H1 (cell line): ENCODE data around the gene MRPL36. TPM values are rescaled to one million over a fixed set of nuclear protein-coding genes. Genes with fewer than 3 reads are reported as not detected.

Experiments used
- CTCF ChIA-PET: fragments of 300-600 bp; sonication (Branson Sonifier 250); formaldehyde crosslinking; loops from one replicate; lab custom pipeline; 2021; ENCODE audit not compliant: partially characterized antibody; lab: Charles Lee
- POLR2A ChIA-PET: fragments of 300-600 bp; sonication (Branson Sonifier 250); formaldehyde crosslinking; loops from one replicate; lab custom pipeline; 2021; ENCODE audit warnings: inconsistent platforms; ENCODE audit not compliant: partially characterized antibody; lab: Charles Lee
- DNase-seq, 2 experiments: peaks; one replicate each; pipeline versions ENCODE4 v3.0.0 to v3.0.0-alpha.2; 2010 to 2022; ENCODE audit warnings: low spot score in 2 of 2, low read depth in 1 of 2, mixed read lengths in 1 of 2
- FAIRE-seq: peaks from 2 replicates; lab custom pipeline; 2011; peaks lifted over from hg19 to GRCh38; lab: Jason Lieb, UNC
- H2AFZ ChIP-seq: 2 replicates; pipeline ENCODE4 v1.8.1; 2012; ENCODE audit warnings: low read length, inconsistent platforms
- H2AK5ac ChIP-seq: 2 replicates; pipeline ENCODE4 v1.6.1; 2013; ENCODE audit warnings: low read depth, low read length
- H2BK120ac ChIP-seq: replicated peaks from 2 replicates; pipeline ENCODE3; 2013; ENCODE audit warnings: low read depth, low read length, inconsistent platforms
- H2BK12ac ChIP-seq: 2 replicates; pipeline ENCODE4 v1.6.1; 2013; ENCODE audit warnings: low read depth, low read length
- H2BK15ac ChIP-seq: 2 replicates; pipeline ENCODE4 v1.6.1; 2013; ENCODE audit warnings: low read length
- H2BK20ac ChIP-seq: 2 replicates; pipeline ENCODE4 v1.6.1; 2013; ENCODE audit warnings: low read length
- H2BK5ac ChIP-seq: 2 replicates; pipeline ENCODE4 v1.6.1; 2013; ENCODE audit warnings: low read depth, low read length
- H3K14ac ChIP-seq: 2 replicates; pipeline ENCODE4 v1.6.1; 2013; ENCODE audit warnings: inconsistent platforms; ENCODE audit not compliant: insufficient read length
- H3K18ac ChIP-seq: 2 replicates; pipeline ENCODE4 v1.6.1; 2013; ENCODE audit warnings: low read length; ENCODE audit errors: extremely low read depth
- H3K23ac ChIP-seq: 2 replicates; pipeline ENCODE4 v1.6.1; 2013; ENCODE audit warnings: inconsistent platforms; ENCODE audit not compliant: insufficient read length
- H3K23me2 ChIP-seq: 2 replicates; pipeline ENCODE4 v1.6.1; 2013; ENCODE audit warnings: low read depth, low read length
- H3K27ac ChIP-seq: 2 replicates; pipeline ENCODE4 v1.6.1; 2011; ENCODE audit warnings: low read depth, low read length, inconsistent platforms
- H3K27me3 ChIP-seq, 4 experiments: replicated peaks in 1 of 4; 1 replicate in 1 of 4; 2 replicates in 3 of 4; pipeline versions ENCODE4 v1.6.1 to v1.8.1; 2011 to 2013; ENCODE audit warnings: low read length in 3 of 4, mild to moderate bottlenecking in 3 of 4, inconsistent platforms in 2 of 4, mixed read lengths in 2 of 4, moderate library complexity in 1 of 4; ENCODE audit not compliant: control insufficient read depth in 3 of 4, insufficient read depth in 3 of 4; ENCODE audit errors: extremely low read depth in 1 of 4
- H3K36me3 ChIP-seq, 4 experiments: 2 replicates each; pipeline versions ENCODE4 v1.6.1 to v1.8.1; 2011 to 2013; ENCODE audit warnings: mild to moderate bottlenecking in 4 of 4, low read length in 3 of 4, moderate library complexity in 2 of 4, control low read depth in 1 of 4, inconsistent platforms in 1 of 4; ENCODE audit not compliant: insufficient read depth in 4 of 4, control insufficient read depth in 2 of 4
- H3K4ac ChIP-seq: replicated peaks from 2 replicates; pipeline ENCODE3; 2013; ENCODE audit warnings: low read length, low read depth, mixed read lengths, inconsistent platforms; ENCODE audit not compliant: insufficient read length
- H3K4me1 ChIP-seq, 4 experiments: replicated peaks in 1 of 4; 1 replicate in 1 of 4; 2 replicates in 3 of 4; pipeline versions ENCODE4 v1.6.1 to v1.8.1; 2011 to 2013; ENCODE audit warnings: low read length in 3 of 4, inconsistent platforms in 2 of 4, mixed read lengths in 1 of 4; ENCODE audit not compliant: insufficient read depth in 4 of 4, control insufficient read depth in 3 of 4
- H3K4me2 ChIP-seq, 2 experiments: 2 replicates each; pipeline versions ENCODE4 v1.6.1 to v1.8.1; 2011 to 2013; ENCODE audit warnings: low read depth in 2 of 2, low read length in 2 of 2, control low read depth in 1 of 2, inconsistent platforms in 1 of 2, mild to moderate bottlenecking in 1 of 2; ENCODE audit not compliant: insufficient read depth in 1 of 2
- H3K4me3 ChIP-seq, 4 experiments: fragments of 200-600, 300-600 bp in 1 of 4; sonication (generic), shearing (Covaris generic), sonication (Bioruptor Twin) in 1 of 4; 2 replicates each; pipeline versions ENCODE4 v1.5.1 to v1.8.1; 2011 to 2016; ENCODE audit warnings: low read length in 4 of 4, low read depth in 3 of 4, control low read depth in 2 of 4, inconsistent platforms in 2 of 4, mild to moderate bottlenecking in 2 of 4, mixed read lengths in 1 of 4, moderate library complexity in 1 of 4; ENCODE audit not compliant: insufficient read depth in 2 of 4; ENCODE audit errors: extremely low read depth in 1 of 4
- H3K56ac ChIP-seq: replicated peaks from 2 replicates; pipeline ENCODE3; 2013; ENCODE audit warnings: low read depth, mild to moderate bottlenecking, mixed read lengths, low read length, inconsistent platforms; ENCODE audit not compliant: insufficient read length
- H3K79me1 ChIP-seq: 2 replicates; pipeline ENCODE4 v1.6.1; 2013; ENCODE audit warnings: low read depth, low read length, control low read depth
- H3K79me2 ChIP-seq, 2 experiments: 2 replicates each; pipeline versions ENCODE4 v1.6.1 to v1.8.1; 2012 to 2013; ENCODE audit warnings: low read length in 2 of 2, mild to moderate bottlenecking in 2 of 2, inconsistent platforms in 1 of 2; ENCODE audit not compliant: insufficient read depth in 2 of 2, control insufficient read depth in 1 of 2
- H3K9ac ChIP-seq, 4 experiments: replicated peaks in 1 of 4; 1 replicate in 1 of 4; 2 replicates in 3 of 4; pipeline versions ENCODE4 v1.6.1 to v1.8.1; 2011 to 2013; ENCODE audit warnings: low read depth in 3 of 4, low read length in 3 of 4, control low read depth in 2 of 4, mild to moderate bottlenecking in 2 of 4, moderate library complexity in 2 of 4, inconsistent platforms in 1 of 4; ENCODE audit errors: extremely low read depth in 1 of 4
- H3K9me3 ChIP-seq, 2 experiments: 2 replicates each; pipeline versions ENCODE4 v1.6.1 to v1.8.1; 2012 to 2013; ENCODE audit warnings: mild to moderate bottlenecking in 2 of 2, moderate library complexity in 2 of 2, control low read depth in 1 of 2, inconsistent platforms in 1 of 2, low read depth in 1 of 2, low read length in 1 of 2, mixed read lengths in 1 of 2; ENCODE audit not compliant: insufficient read depth in 2 of 2
- H4K20me1 ChIP-seq, 2 experiments: replicated peaks in 1 of 2; 2 replicates each; pipeline versions ENCODE3 to v1.8.1; 2011 to 2013; ENCODE audit warnings: inconsistent platforms in 2 of 2, low read length in 2 of 2, mild to moderate bottlenecking in 1 of 2; ENCODE audit not compliant: insufficient read depth in 2 of 2, control insufficient read depth in 1 of 2
- H4K5ac ChIP-seq: 2 replicates; pipeline ENCODE4 v1.6.1; 2013; ENCODE audit warnings: low read length, low read depth, mixed read lengths, inconsistent platforms; ENCODE audit not compliant: insufficient read length
- H4K8ac ChIP-seq: 2 replicates; pipeline ENCODE4 v1.8.0; 2013; ENCODE audit warnings: mild to moderate bottlenecking, moderate library complexity, low read length, inconsistent platforms; ENCODE audit not compliant: insufficient read depth; ENCODE audit errors: extremely low read depth
- H4K91ac ChIP-seq: replicated peaks from 2 replicates; pipeline ENCODE3; 2013; ENCODE audit warnings: low read length, mixed read lengths, inconsistent platforms; ENCODE audit not compliant: insufficient read length
- JUN ChIP-seq: IDR thresholded peaks from 2 replicates; pipeline ENCODE4 v1.6.1; 2011; ENCODE audit warnings: low read depth, mild to moderate bottlenecking, improper control_type of control experiment, low read length
- SIX5 ChIP-seq: IDR thresholded peaks from 2 replicates; pipeline ENCODE4 v1.6.1; 2011; ENCODE audit warnings: mild to moderate bottlenecking, low read depth, low read length
- SP1 ChIP-seq: IDR thresholded peaks from 2 replicates; pipeline ENCODE4 v1.6.1; 2011; ENCODE audit warnings: low read depth, low read length
- SP4 ChIP-seq: IDR thresholded peaks from 2 replicates; pipeline ENCODE4 v1.6.1; 2012; ENCODE audit warnings: low read length, inconsistent platforms
- WGBS, 2 experiments: shearing (Covaris generic) in 1 of 2; methylation state at CpG; one replicate each; pipeline versions ENCODE4 v1.1.6 to v1.1.7; 2013 to 2015; ENCODE audit warnings: low lambda C conversion rate in 2 of 2, mixed read lengths in 2 of 2, inconsistent platforms in 1 of 2, low coverage in 1 of 2, missing lambda C conversion rate in 1 of 2; ENCODE audit not compliant: insufficient replicate concordance in 2 of 2, insufficient coverage in 1 of 2, insufficient read length in 1 of 2; ENCODE audit errors: extremely low coverage in 1 of 2, missing lambda C conversion rate in 1 of 2; 5-methylcytosine and 5-hydroxymethylcytosine counted together
- polyA plus RNA-seq, 7 experiments: library from polyadenylated mRNA; depleted of rRNA in 3 of 7; stranded (reverse) in 5 of 7; unstranded in 2 of 7; fragments of >200 nt in 5 of 7; fragments of 200-250 nt in 2 of 7; gene quantifications; 1 replicate in 5 of 7; 2 replicates in 1 of 7; 4 replicates in 1 of 7; pipeline versions ENCODE4 v1.2.1 to v1.2.3, GENCODE V29; 2011 to 2013; ENCODE audit warnings: missing spikeins in 2 of 7, mixed read lengths in 2 of 7
- total RNA-seq: library from RNA; stranded (reverse); fragmentation: NEBNext Ultra II Directional; extraction: Animal tissue kit (Norgen Biotek cat#: 25700); gene quantifications from 2 replicates; pipeline ENCODE4 v1.2.1, GENCODE V29; 2021

The MRPL36 gene
- total and polyA plus RNA-seq, 2 of the 8 experiments (the other 6 are each of a cell fraction or from before 2014, with no cell fraction given) = 56.3 to 81.5 TPM

GRCh38 chr5:1805326-1805725 lies 5.7 kb upstream of the MRPL36 start:
- H4K91ac ChIP-seq = no peak overlapping the region
- no peaks in the 10 kb centered on the region for H3K27me3 ChIP-seq
- no peak overlapping the region for H2BK15ac ChIP-seq
- no peak overlapping the region for H3K27ac ChIP-seq
- ChIA-PET CTCF (interaction anchor here (1.3 to 2.0 kb wide), 2 partner anchors 19 to 42 kb away, joined by 3 to 4 read pairs; no protein-coding TSS in a partner anchor), POLR2A (interaction anchor here (0.9 kb wide), 1 partner anchor 320 kb away, joined by 3 read pairs; no protein-coding TSS in a partner anchor)
- H3K36me3 ChIP-seq = peaks cover 32 to 76% (median 55%) of the 10 kb centered on the region in 4 experiments
- peaks cover 13 to 38% of the 10 kb centered on the region in 2 experiments for H4K20me1 ChIP-seq
- H3K4me2 ChIP-seq = no peak overlapping the region
- no peak overlapping the region for H3K4me3 ChIP-seq
- no peak overlapping the region for H3K23ac ChIP-seq
- H3K79me2 ChIP-seq = peaks cover 21 to 96% of the 10 kb centered on the region in 2 experiments
- no peak overlapping the region for H4K5ac ChIP-seq
- no peak overlapping the region for H3K56ac ChIP-seq
- H2BK12ac ChIP-seq = no peak overlapping the region
- H2BK120ac ChIP-seq = no peak overlapping the region
- no peak overlapping the region for H3K18ac ChIP-seq
- H3K14ac ChIP-seq = no peak overlapping the region
- H3K23me2 ChIP-seq = peaks cover 8% of the 10 kb centered on the region
- no peak overlapping the region for H2BK5ac ChIP-seq
- no peak overlapping the region for H3K9ac ChIP-seq
- H2BK20ac ChIP-seq = no peak overlapping the region
- 83% methylated on average over 4 of the region's 4 CpGs; no CpG with 5 or more reads in 1 of the 2 experiments for WGBS, 2 experiments
- DNase-seq (no peak), FAIRE-seq (no peak)
- no peak overlapping the region for H4K8ac ChIP-seq
- no peaks in the 10 kb centered on the region for H3K9me3 ChIP-seq
- no peak overlapping the region for H2AK5ac ChIP-seq
- no peak overlapping the region for H2AFZ ChIP-seq
- H3K4me1 ChIP-seq = peaks cover 0 to 4% (median 1%) of the 10 kb centered on the region in 4 experiments; a peak in 3 of 7 replicates
- H3K79me1 ChIP-seq = peaks cover 12% of the 10 kb centered on the region
- H3K4ac ChIP-seq = no peak overlapping the region
- TF ChIP-seq SP1 (no peak), JUN (no peak), SP4 (no peak), SIX5 (no peak)
